ENCODE measurements around the gene VSNL1. TPM values are rescaled to one million over a fixed set of nuclear protein-coding genes. Genes with fewer than 3 reads are reported as not detected.

VSNL1 gene
- total and polyA plus RNA-seq, 2 experiments from 2014 or later = 102 to 112 TPM

GRCh38 chr2:17606851-17607250 is 66.4 kb downstream of the VSNL1 start:
- peaks cover 9% of the 10 kb centered on the region for H3K4me1 ChIP-seq (ENCODE audit: insufficient read depth)
- no peaks in the 10 kb centered on the region for H3K79me2 ChIP-seq (replicated peaks; ENCODE audit: insufficient read depth)
- no peak overlapping the region for H3K4me3 ChIP-seq
- no peaks in the 10 kb centered on the region for H3K9me3 Mint-ChIP-seq
- no peak overlapping the region; the same call in 1 of the 2 replicates for H3K4me2 ChIP-seq
- H3K27me3 Mint-ChIP-seq (ENCODE audit: insufficient read depth, low read depth, poor library complexity) = peaks cover 2% of the 10 kb centered on the region
- H3K36me3 ChIP-seq (ENCODE audit: insufficient read depth) = 0 out of 2 replicates have a peak, but pooled peaks cover 3% of the 10 kb centered on the region
- H3K27ac ChIP-seq (ENCODE audit: low read depth) = no peak overlapping the region
- H3K9me2 ChIP-seq (ENCODE audit: insufficient read depth) = 0 out of 2 replicates have a peak, but pooled peaks cover 7% of the 10 kb centered on the region
- peaks cover 20% of the 10 kb centered on the region for H4K20me1 ChIP-seq (replicated peaks; ENCODE audit: insufficient read depth)
- no peak overlapping the region for H3K27ac Mint-ChIP-seq
- ATAC-seq = no peak; the same call in 2 of the 3 replicates
- no peak overlapping the region for H3K4me3 Mint-ChIP-seq
- TF ChIP-seq CREB1 (CRISPR knock-in tag; IDR thresholded peaks at IDR 0.05; ENCODE audit: low read depth) (no peak), ETS1 (IDR thresholded peaks at IDR 0.05) (no peak), ZNF331 (CRISPR knock-in tag; IDR thresholded peaks at IDR 0.05; ENCODE audit: low read depth) (no peak), ZNF462 (CRISPR knock-in tag; IDR thresholded peaks at IDR 0.05) (no peak), STAT1 (IDR thresholded peaks at IDR 0.05; ENCODE audit: unreplicated experiment) (no peak), NANOG (IDR thresholded peaks at IDR 0.05; ENCODE audit: borderline replicate concordance) (no peak), CTCF (conservative IDR thresholded peaks at IDR 0.05; ENCODE audit: low read depth in 2 of 2) (no peak), EZH2phosphoT487 (IDR thresholded peaks at IDR 0.05; ENCODE audit: unreplicated experiment) (no peak), POLR2AphosphoS5 (IDR thresholded peaks at IDR 0.05; ENCODE audit: low read depth) (no peak), ZNF114 (CRISPR knock-in tag; IDR thresholded peaks at IDR 0.05) (no peak), EZH2 (IDR thresholded peaks at IDR 0.05; ENCODE audit: low read depth, unreplicated experiment) (no peak), REST (IDR thresholded peaks at IDR 0.05; ENCODE audit: unreplicated experiment) (no peak), JUNB (IDR thresholded peaks at IDR 0.05; ENCODE audit: unreplicated experiment) (no peak)
- H3K4me1 Mint-ChIP-seq = peaks cover 14% of the 10 kb centered on the region
- H2AFZ ChIP-seq = no peak overlapping the region
- H3K36me3 Mint-ChIP-seq (ENCODE audit: low read depth) = peaks cover 44% of the 10 kb centered on the region
- H3F3A ChIP-seq (replicated peaks; ENCODE audit: low read depth) = no peaks in the 10 kb centered on the region
- no peaks in the 10 kb centered on the region for H3K27me3 ChIP-seq (ENCODE audit: insufficient read depth)
- DNase-seq (ENCODE audit: low spot score) = no peak

Measured in GM23338 (cell line).